Activated naive CD8-positive, alpha-beta T cell treated with anti-CD3 and anti-CD28 coated beads for 36 hours (primary cell): ENCODE data around the gene TMEM74B. TPM values are rescaled to one million over a fixed set of nuclear protein-coding genes. Genes with fewer than 3 reads are reported as not detected.
"Not testable (repeated sequence)": the region's sequence is repeated elsewhere in the genome, so short reads cannot be mapped to it uniquely, and the experiment has no call there.

Source experiments
- DNase-seq: peaks from one replicate; pipeline ENCODE4 v3.0.0; 2021
- H3K27ac Mint-ChIP-seq: one replicate; pipeline ENCODE4 v1.8.0; 2022; ENCODE audit warnings: mild to moderate bottlenecking, moderate library complexity, mixed read lengths
- H3K27me3 Mint-ChIP-seq: one replicate; pipeline ENCODE4 v1.8.0; 2022; ENCODE audit warnings: mild to moderate bottlenecking, mixed read lengths
- H3K36me3 Mint-ChIP-seq: one replicate; pipeline ENCODE4 v1.8.0; 2021; ENCODE audit warnings: mild to moderate bottlenecking, mixed read lengths
- H3K4me1 Mint-ChIP-seq: one replicate; pipeline ENCODE4 v1.8.0; 2021; ENCODE audit warnings: mixed read lengths
- H3K4me3 Mint-ChIP-seq: one replicate; pipeline ENCODE4 v1.8.0; 2022; ENCODE audit warnings: mild to moderate bottlenecking, moderate library complexity, mixed read lengths
- H3K9me3 Mint-ChIP-seq: one replicate; pipeline ENCODE4 v1.8.0; 2022; ENCODE audit warnings: mixed read lengths
- total RNA-seq, 2 experiments: library from RNA; stranded (reverse); gene quantifications; one replicate each; pipeline ENCODE4 v1.2.3, GENCODE V29; 2021

TMEM74B gene
- 1 to 10 TPM; 1.5 to 1.9 TPM for total RNA-seq

DNA sequence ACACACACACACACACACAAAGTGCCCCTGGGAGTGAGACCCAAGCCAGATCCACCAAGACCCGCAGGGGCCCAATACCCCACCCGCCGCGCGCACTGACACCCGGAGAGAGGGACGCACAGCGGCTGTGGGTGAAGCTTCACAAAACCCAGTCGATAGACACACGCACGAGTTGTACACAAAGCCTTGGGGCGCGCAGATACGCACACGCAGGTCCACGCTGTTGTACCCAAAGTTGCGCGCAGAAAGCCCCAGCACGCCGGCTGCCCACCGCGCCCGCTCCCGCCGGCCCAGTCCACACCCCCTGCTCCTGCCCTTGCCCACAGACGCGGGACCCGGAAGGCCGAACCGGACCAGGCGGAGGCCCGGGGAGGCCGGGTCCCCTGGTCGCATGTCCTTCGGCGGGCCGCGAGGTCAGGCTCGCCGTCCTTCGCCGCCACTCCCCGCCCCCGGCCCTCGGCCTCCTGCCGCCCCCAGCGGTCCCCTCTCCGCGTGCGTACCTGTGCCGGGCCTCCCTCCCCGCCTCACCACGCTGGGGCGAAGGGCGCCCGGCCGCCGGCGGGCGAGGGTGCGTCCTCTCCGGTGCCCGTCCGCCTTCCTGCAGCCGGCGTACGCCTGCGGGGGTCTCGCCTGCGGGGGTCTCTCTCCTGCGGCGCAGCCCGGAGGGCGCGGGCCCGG is at the start of gene TMEM74B:
Gene TMEM74B, minus strand, starts transcription at position 344 of the 678 bp plus-strand sequence. CDS start 1,180 bp downstream, outside the sequence.
- H3K36me3 Mint-ChIP-seq: no peaks in the 10 kb centered on the region
- H3K27ac Mint-ChIP-seq: no peak within 1 kb of the TSS
- DNase-seq: peak; percentile 9
- peaks cover 24% of the 10 kb centered on the region for H3K27me3 Mint-ChIP-seq
- peaks cover 6% of the 10 kb centered on the region for H3K4me1 Mint-ChIP-seq
- H3K4me3 Mint-ChIP-seq: peak within 1 kb of the TSS; percentile 67
- no peaks in the 10 kb centered on the region for H3K9me3 Mint-ChIP-seq

DNA sequence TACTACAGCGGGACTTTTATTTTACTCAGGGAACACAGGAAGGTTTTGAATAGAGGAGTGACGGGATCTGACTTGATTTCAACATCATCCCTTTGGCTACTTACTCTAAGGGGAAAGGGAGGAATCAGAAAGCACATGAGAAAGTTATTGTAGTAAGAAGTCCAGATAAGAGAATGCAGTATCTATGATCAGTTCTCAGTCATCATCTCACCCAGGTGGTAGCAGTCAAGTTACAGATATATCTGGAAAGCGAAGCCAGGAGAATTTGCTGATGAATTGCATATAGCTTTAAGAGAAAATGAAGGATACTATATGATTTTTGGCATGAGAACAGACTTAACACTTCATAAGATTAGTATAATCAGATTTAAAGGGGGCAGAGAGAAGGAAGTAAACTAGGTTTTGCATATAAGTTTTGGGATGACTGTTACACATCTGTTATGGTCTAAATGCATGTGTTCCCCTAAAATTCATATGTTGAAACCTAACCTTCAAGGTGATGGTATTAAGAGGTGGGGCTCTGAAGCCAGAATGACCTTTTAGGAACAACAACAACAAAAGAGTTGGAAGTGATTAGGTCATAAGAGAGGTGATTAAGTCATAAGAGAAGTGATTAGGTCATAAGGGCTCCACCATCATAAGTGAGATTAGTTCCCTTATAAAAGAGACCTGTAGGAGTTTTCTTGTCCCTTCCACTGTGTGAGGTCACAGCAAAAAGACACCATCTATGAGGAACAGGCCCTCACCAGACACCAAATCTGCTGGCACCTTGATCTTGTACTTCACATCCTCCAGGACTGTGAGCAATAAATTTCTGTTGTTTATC is 47.7 kb upstream of the TMEM74B start:
- Mint-ChIP-seq H3K4me1 (peaks cover 3% of the 10 kb centered on the region), H3K9me3 (no peaks in the 10 kb centered on the region), H3K27me3 (peaks cover 19% of the 10 kb centered on the region), H3K4me3 (no peak overlapping the region), H3K36me3 (no peaks in the 10 kb centered on the region), H3K27ac (no peak overlapping the region)
- DNase-seq: no peak

DNA sequence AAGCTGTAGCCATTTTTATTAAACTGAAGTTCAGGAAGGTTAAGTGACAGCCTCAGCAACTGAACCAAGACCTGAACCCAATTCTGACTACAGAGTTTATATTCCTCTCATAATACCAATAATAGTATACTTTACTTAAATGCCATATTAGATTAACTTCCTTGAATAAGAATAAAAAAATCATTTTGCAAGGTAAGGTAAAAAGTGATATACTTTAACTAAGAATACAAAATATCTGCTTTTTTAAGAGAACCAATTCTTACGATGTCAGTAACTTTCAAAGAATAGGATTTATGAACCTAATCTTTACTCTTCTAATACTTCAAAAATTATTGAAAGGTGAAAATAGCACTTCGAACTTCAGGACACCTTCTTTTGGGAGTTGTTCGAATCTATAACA is 44.8 kb upstream of the TMEM74B start:
- peaks cover 13% of the 10 kb centered on the region for H3K4me1 Mint-ChIP-seq
- no peaks in the 10 kb centered on the region for H3K9me3 Mint-ChIP-seq
- H3K36me3 Mint-ChIP-seq: no peaks in the 10 kb centered on the region
- H3K27ac Mint-ChIP-seq: no peak overlapping the region
- no peak overlapping the region for H3K4me3 Mint-ChIP-seq
- peaks cover 28% of the 10 kb centered on the region for H3K27me3 Mint-ChIP-seq
- no peak for DNase-seq

DNA sequence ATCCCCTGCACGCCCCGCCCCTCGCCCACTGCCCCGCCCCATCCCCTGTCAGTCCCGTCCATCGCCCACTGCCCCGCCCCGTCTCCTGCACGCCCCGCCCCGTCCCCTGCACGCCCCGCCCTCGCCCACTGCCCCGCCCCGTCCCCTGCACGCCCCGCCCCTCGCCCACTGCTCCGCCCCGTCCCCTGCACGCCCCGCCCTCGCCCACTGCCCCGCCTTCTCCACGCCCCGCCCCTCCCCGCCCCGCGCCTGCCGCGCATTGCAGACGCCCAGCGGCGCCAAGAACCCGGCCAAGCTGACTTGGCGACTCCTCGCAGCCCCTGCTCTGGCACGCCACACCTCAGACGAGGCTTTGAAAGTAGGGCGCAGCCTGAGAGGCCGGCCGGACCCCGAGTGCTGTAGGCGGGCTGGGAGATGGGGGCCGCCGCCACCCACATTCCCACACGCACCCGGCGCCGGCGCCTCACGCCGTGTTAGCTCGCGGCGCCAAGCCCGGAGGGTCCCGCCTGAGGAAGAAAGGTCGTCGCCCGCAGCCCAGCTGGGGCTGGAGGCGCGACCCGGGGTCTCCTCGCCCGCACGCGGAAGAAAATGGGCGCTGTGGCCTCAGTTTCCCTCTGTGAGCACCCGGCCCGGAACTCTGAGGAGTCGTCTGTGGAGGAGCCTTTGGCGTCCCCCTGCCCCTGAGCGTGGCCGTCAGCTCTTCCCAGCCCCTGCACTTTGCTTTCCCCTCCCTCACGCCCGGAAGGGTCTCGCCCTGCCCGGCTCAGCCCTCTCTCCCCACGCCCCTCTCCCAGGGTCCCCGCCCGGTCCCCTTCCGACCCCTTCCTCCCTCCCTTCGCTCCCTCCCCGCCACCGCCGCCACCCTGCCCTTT is 41.2 kb upstream of the TMEM74B start, which contains the start of gene RAD21L1:
Gene RAD21L1, plus strand, starts transcription at position 262 of the 872 bp plus-strand sequence. CDS start 2,410 bp downstream, outside the sequence.
- H3K36me3 Mint-ChIP-seq: peaks cover 1% of the 10 kb centered on the region
- no peak within 1 kb of the TSS for H3K27ac Mint-ChIP-seq
- DNase-seq: peak; percentile 73
- H3K27me3 Mint-ChIP-seq: peaks cover 24% of the 10 kb centered on the region
- H3K4me1 Mint-ChIP-seq: peaks cover 10% of the 10 kb centered on the region
- peak within 1 kb of the TSS; percentile 78 for H3K4me3 Mint-ChIP-seq
- peaks cover 10% of the 10 kb centered on the region for H3K9me3 Mint-ChIP-seq

DNA sequence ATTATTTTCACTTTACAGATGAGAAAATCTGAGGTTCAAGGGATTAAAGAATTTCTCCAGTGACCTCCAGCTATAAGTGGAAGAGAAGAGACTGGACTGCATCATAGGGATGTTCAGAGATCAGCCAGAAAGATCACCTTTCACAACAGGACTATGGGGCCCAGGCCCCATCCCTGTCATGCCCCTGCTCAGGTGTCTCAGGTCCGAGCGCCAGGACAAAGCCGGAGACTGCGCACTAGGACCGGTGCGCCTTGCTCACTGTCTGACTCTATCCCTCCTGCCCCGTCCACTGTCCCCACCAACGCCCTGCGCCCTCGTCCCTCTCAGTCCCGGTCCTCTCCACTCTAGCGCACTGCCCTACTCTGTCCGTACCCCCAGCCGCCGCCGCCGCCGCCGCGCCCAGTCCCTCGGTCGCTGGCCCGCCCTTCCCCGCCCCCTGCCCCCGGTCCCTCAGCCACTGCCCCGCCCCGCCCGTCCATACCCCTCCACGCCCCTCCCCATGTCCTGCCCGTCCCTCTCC is 40.5 kb upstream of the TMEM74B start:
- peaks cover 19% of the 10 kb centered on the region for H3K27me3 Mint-ChIP-seq
- no peak overlapping the region for H3K27ac Mint-ChIP-seq
- H3K4me1 Mint-ChIP-seq: peaks cover 10% of the 10 kb centered on the region
- peaks cover 1% of the 10 kb centered on the region for H3K36me3 Mint-ChIP-seq
- DNase-seq: no peak
- peaks cover 10% of the 10 kb centered on the region for H3K9me3 Mint-ChIP-seq
- H3K4me3 Mint-ChIP-seq: peak overlapping the region; percentile 75

DNA sequence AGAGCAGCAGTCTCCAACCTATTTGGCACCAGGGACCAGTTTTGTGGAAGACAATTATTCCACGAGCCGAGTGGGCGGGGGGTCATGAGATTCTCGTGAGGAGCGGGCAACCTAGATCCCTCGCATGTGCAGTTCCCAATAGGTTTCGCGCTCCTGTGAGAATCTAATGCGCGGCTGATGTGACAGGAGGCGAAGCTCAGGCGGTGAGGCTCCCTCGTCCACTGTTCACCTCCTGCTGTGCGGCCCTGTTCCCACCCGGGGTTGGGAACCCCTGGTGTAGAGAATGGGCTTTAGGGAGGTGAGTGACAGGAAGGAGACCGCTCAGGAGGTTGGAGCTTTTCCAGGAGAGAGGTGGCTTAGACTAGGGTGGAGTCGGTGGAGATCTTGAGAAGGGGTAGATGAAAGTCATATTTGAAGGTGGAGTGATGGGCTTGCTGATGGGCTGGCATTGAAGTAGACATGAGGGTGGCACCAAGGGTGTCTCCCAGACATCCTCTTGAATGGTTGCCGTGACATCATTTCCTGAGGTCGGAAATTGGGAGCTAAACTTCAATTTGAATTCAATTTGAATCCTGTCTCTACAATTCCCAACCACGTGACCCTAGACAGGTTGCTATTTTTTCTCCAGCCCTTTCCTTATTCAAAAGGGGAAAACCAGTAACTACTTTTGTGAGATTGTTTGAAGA is 39.6 kb upstream of the TMEM74B start:
- Mint-ChIP-seq H3K27me3 (peaks cover 19% of the 10 kb centered on the region), H3K9me3 (peaks cover 10% of the 10 kb centered on the region), H3K27ac (no peak overlapping the region), H3K4me3 (no peak overlapping the region), H3K36me3 (peaks cover 1% of the 10 kb centered on the region), H3K4me1 (peaks cover 10% of the 10 kb centered on the region)
- no peak for DNase-seq

DNA sequence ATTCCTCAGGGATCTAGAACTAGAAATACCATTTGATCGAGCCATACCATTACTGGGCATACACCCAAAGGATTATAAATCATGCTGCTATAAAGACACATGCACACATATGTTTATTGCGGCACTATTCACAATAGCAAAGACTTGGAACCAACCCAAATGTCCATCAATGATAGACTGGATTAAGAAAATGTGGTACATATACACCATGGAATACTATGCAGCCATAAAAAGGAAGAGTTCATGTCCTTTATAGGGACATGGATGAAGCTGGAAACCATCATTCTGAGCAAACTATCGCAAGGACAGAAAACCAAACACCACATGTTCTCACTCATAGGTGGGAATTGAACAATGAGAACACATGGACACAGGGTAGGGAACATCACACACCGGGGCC is 38.0 kb upstream of the TMEM74B start:
- H3K27ac Mint-ChIP-seq, H3K4me3 Mint-ChIP-seq, H3K36me3 Mint-ChIP-seq, H3K9me3 Mint-ChIP-seq, H3K4me1 Mint-ChIP-seq, DNase-seq: not testable (repeated sequence)
- peaks cover 12% of the 10 kb centered on the region for H3K27me3 Mint-ChIP-seq

DNA sequence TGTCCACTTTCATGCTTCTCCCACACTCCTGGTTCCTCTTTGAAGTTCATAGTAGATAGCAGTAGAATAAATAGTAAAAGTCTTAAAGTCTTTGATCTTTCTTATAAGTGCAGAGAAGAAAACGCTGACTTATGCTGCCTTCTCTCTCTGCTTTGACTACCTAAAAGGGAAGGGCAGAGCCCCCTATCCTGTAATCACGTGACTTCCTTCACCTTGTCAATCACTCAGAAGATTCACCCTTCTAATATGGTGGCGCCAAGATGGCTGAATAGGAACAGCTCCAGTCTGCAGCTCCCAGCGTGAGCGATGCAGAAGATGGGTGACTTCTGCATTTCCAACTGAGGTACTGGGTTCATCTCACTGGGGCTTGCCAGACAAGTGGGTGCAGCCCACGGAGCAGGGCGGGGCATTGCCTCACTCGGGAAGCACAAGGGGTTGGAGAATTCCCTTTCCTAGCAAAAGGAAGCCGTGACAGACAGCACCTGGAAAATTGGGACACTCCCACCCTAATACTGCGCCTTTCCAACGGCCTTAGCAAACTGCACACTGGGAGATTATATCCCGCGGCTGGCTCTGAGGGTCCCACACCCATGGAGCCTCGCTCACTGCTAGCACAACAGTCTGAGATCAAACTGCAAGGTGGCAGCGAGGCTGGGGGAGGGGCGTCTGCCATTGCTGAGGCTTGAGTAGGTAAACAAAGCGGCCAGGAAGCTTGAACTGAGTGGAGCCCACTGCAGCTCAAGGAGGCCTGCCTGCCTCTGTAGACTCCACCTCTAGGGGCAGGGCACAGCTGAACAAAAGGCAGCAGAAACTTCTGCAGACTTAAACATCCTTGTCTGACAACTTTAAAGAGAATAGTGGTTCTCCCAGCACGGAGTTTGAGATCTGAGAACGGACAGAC is 32.0 kb upstream of the TMEM74B start:
- not testable (repeated sequence) for H3K36me3 Mint-ChIP-seq, H3K9me3 Mint-ChIP-seq, H3K27me3 Mint-ChIP-seq, DNase-seq, H3K4me3 Mint-ChIP-seq
- peak overlapping the region; percentile 21 for H3K27ac Mint-ChIP-seq
- H3K4me1 Mint-ChIP-seq: peaks cover 27% of the 10 kb centered on the region

DNA sequence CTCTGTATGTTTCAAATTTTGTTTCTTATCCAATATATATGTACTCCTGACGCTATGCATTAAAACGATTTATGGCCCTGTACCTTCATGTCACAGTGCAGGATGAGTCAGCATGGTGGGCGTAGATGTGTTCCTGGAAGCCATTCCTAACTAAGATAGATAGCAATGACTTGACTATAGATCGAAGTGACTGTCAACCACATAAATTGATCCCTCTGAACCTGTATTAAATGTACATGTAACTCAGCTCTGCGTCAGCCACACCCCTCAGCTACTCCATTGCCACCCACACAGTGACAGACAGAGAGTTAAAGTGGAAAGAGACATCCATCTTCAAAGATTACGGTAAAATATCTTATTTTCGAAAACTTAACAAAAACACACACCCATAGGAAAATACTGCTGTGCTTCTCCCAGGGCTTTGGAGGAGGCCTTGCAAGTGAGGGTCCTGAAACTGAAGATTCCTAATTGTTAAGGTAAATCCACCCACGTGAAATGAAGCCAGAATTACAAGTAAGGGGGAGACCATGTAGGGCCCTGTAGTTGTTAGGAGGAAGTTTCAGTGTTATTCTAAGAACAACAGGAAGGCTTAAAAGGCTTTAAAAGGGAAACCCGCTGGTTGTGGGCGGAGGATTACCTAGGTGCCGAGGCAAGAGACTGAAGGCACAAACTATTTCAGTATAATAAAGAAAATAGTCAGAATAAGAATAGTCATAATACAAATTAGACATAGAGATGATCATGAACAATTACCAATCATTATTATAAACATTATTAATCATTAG is 30.8 kb upstream of the TMEM74B start:
- Mint-ChIP-seq H3K4me1 (peaks cover 27% of the 10 kb centered on the region), H3K9me3 (no peaks in the 10 kb centered on the region), H3K36me3 (no peaks in the 10 kb centered on the region), H3K4me3 (peak overlapping the region; percentile 38), H3K27me3 (no peaks in the 10 kb centered on the region), H3K27ac (peak overlapping the region; percentile 82)
- peak; percentile 39 for DNase-seq

DNA sequence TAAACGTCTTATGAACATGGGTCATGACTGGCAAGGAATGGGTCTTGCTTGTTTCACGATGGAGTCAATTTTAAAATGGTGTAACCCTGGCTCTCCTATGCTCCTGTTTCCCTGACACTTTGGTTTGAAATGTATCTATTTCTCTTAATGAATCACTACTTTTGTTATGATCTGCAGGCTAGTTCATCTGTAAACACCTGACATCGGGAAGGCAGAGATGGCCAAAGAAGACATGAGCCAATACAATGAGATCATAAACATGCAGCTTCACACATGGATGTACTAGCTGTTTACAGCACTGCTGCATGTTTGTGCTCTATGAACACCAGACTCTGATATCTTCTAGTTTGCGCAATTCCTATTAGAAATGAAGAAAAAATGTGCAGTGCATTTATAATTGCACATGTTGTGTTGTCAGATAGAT is 30.1 kb upstream of the TMEM74B start:
- no peaks in the 10 kb centered on the region for H3K36me3 Mint-ChIP-seq
- no peaks in the 10 kb centered on the region for H3K9me3 Mint-ChIP-seq
- H3K27ac Mint-ChIP-seq: peak overlapping the region; percentile 9
- H3K27me3 Mint-ChIP-seq: no peaks in the 10 kb centered on the region
- H3K4me3 Mint-ChIP-seq: no peak overlapping the region
- H3K4me1 Mint-ChIP-seq: peaks cover 27% of the 10 kb centered on the region
- DNase-seq: no peak

DNA sequence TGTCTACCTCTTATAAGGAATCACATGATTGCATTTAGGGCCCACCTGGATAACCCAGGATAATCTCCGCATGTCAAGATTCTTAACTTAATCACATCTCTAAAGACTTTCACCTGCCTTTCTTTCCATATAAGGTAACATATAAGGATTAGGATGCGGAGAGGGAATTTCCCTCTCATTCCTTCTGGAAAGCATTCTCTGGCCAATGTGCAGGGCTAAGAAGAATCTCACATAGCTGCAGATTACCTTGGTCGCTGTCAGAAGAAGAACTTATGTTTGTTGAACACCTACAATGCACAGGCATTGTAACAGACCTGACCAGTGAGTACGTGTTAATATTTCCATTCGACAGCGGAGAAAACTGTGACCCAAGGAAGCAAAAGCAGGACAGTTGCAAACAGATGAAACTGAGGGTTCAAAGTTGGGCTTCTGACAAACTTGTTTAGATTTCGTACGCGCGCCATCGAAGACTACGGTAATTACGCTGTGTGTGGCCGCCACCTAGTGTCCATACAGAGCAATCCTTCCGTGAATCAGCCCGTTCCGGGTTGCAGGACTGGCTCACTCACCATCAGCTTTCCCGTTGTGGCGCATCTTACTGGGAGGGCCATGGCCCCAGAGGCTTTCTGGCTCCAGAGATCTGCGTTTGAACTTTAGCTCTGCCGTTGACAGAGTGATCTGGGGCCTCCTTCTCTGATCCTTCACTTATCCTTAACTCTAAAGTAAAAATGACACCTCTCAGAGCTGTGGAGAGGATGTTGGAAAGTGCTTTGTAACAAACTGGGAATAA is 28.0 kb upstream of the TMEM74B start:
- H3K9me3 Mint-ChIP-seq: no peaks in the 10 kb centered on the region
- peak; percentile 62 for DNase-seq
- H3K36me3 Mint-ChIP-seq: no peaks in the 10 kb centered on the region
- no peak overlapping the region for H3K27ac Mint-ChIP-seq
- no peaks in the 10 kb centered on the region for H3K27me3 Mint-ChIP-seq
- no peak overlapping the region for H3K4me3 Mint-ChIP-seq
- H3K4me1 Mint-ChIP-seq: peaks cover 27% of the 10 kb centered on the region

DNA sequence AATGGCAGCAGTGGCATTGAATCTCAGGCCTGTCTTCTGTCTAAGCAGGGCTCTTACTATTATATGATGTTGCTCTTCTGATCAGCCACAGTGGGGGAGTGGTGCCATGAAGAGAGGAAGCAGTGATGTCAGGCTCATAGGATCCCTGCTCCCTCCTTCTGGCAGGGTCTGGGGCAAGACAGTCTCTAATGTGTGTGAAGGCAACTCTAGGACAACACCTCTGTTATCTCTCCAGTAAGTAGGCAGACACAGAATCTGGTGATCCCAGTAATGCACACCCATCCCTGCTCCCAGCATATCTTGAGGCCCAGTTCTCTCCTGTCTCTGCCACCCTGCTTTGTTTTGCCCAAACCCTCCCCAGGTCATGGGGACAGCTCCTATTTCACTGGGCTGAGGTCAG is 27.2 kb upstream of the TMEM74B start:
- H3K9me3 Mint-ChIP-seq: no peaks in the 10 kb centered on the region
- H3K4me1 Mint-ChIP-seq: peaks cover 26% of the 10 kb centered on the region
- H3K27me3 Mint-ChIP-seq: no peaks in the 10 kb centered on the region

More for the DNA sequence above, 27.2 kb upstream of the TMEM74B start:
- no peaks in the 10 kb centered on the region for H3K36me3 Mint-ChIP-seq
- H3K4me3 Mint-ChIP-seq: no peak overlapping the region
- DNase-seq: no peak
- H3K27ac Mint-ChIP-seq: no peak overlapping the region
